ENCODE data around the gene SLC37A4.

- TF ChIP-seq CTCF (IDR thresholded peaks at IDR 0.05; ENCODE audit: insufficient read depth, low read length), result no peak
- no peak for TF ChIP-seq POLR2AphosphoS5 (IDR thresholded peaks at IDR 0.05; ENCODE audit: low read depth)
- no peak for TF ChIP-seq GABPA (IDR thresholded peaks at IDR 0.05; ENCODE audit: low read depth)
- TF ChIP-seq REST (IDR thresholded peaks at IDR 0.05; ENCODE audit: insufficient replicate concordance, low read depth), result no peak
Measured at GRCh38 chr11:119061256-119061655, 30.6 kb upstream of the SLC37A4 start.
